ENCODE measurements around the gene NRXN3.

NRXN3 gene

GRCh38 chr14:79246173-79246572 lies 1076.0 kb downstream of the NRXN3 start:
- no peak for DNase-seq (ENCODE audit: low spot score)

- DNase-seq (ENCODE audit: low spot score), result no peak
Observed at GRCh38 chr14:79248126-79248525, 1078.0 kb downstream of the NRXN3 start.

GRCh38 chr14:79248771-79249170 lies 1078.6 kb downstream of the NRXN3 start:
- DNase-seq (ENCODE audit: low spot score), result no peak

- no peak for DNase-seq (ENCODE audit: low spot score)
Observed at GRCh38 chr14:79251278-79251677, 1081.1 kb downstream of the NRXN3 start.

GRCh38 chr14:79253576-79253975 lies 1083.4 kb downstream of the NRXN3 start:
- DNase-seq (ENCODE audit: low spot score), result no peak

- DNase-seq (ENCODE audit: low spot score), result no peak
Observed at GRCh38 chr14:79254069-79254775, 1084.0 kb downstream of the NRXN3 start.

- DNase-seq (ENCODE audit: low spot score), result no peak
Observed at GRCh38 chr14:79256380-79256779, 1086.2 kb downstream of the NRXN3 start.

- no peak for DNase-seq (ENCODE audit: low spot score)
Observed at GRCh38 chr14:79260406-79260805, 1090.2 kb downstream of the NRXN3 start.

GRCh38 chr14:79265366-79265946 lies 1095.3 kb downstream of the NRXN3 start:
- no peak for DNase-seq (ENCODE audit: low spot score)

GRCh38 chr14:79270361-79270760 lies 1100.2 kb downstream of the NRXN3 start:
- DNase-seq (ENCODE audit: low spot score), result no peak

- no peak for DNase-seq (ENCODE audit: low spot score)
Observed at GRCh38 chr14:79271122-79271521, 1100.9 kb downstream of the NRXN3 start.

- DNase-seq (ENCODE audit: low spot score), result no peak
Observed at GRCh38 chr14:79274641-79275291, 1104.6 kb downstream of the NRXN3 start.

- no peak for DNase-seq (ENCODE audit: low spot score)
Observed at GRCh38 chr14:79275292-79275655, 1105.1 kb downstream of the NRXN3 start.

GRCh38 chr14:79278286-79278797 lies 1108.2 kb downstream of the NRXN3 start:
- no peak for DNase-seq (ENCODE audit: low spot score)

GRCh38 chr14:79278798-79279644 lies 1108.8 kb downstream of the NRXN3 start:
- DNase-seq (ENCODE audit: low spot score), result peak; percentile 19

GRCh38 chr14:79279645-79280597 lies 1109.7 kb downstream of the NRXN3 start:
- no peak for DNase-seq (ENCODE audit: low spot score)

- DNase-seq (ENCODE audit: low spot score), result no peak
Observed at GRCh38 chr14:79281244-79282152, 1111.3 kb downstream of the NRXN3 start.

- no peak for DNase-seq (ENCODE audit: low spot score)
Observed at GRCh38 chr14:79284621-79285020, 1114.4 kb downstream of the NRXN3 start.

GRCh38 chr14:79285263-79285662 lies 1115.1 kb downstream of the NRXN3 start:
- DNase-seq (ENCODE audit: low spot score), result no peak

- no peak for DNase-seq (ENCODE audit: low spot score)
Observed at GRCh38 chr14:79287976-79288375, 1117.8 kb downstream of the NRXN3 start.

Measured in HuH-7.5 (cell line).